AG04449 (cell line): ENCODE data around the gene CRELD2.
"Not testable (repeated sequence)": the region's sequence is repeated elsewhere in the genome, so short reads cannot be mapped to it uniquely, and the experiment has no call there.

Source experiments
- CTCF ChIA-PET: fragments of 350-600 bp; formaldehyde crosslinking; extraction: SDS; loops from one replicate; lab custom pipeline; 2021; ENCODE audit warnings: antibody characterized with exemption; lab: Yijun Ruan, JAX
- POLR2A ChIA-PET: fragments of 400-600, 350-600 bp; formaldehyde crosslinking; extraction: SDS; loops from one replicate; lab custom pipeline; 2020; ENCODE audit warnings: antibody characterized with exemption, inconsistent platforms; lab: Yijun Ruan, JAX
- DNase-seq: peaks from one replicate; pipeline ENCODE4 v3.0.0-alpha.2; 2010; ENCODE audit warnings: low read depth, low spot score
- H3K4me3 ChIP-seq: 2 replicates; pipeline ENCODE4 v1.5.1; 2011; ENCODE audit warnings: low read depth, mild to moderate bottlenecking, control low read depth, low read length
- CTCF ChIP-seq: IDR thresholded peaks from one replicate; pipeline ENCODE4 v1.5.1; 2011; ENCODE audit warnings: mild to moderate bottlenecking, moderate library complexity, low read length, control low read depth, inconsistent platforms; ENCODE audit not compliant: insufficient read depth; ENCODE audit errors: missing control alignments

CRELD2 gene

GRCh38 chr22:49938565-49939136, 20.2 kb downstream of the CRELD2 start:
- DNase-seq: no peak
- CTCF ChIA-PET: interaction anchor here (0.7 kb wide), 1 partner anchor 92 kb away, joined by 3 read pairs; no protein-coding TSS in a partner anchor
- no peak overlapping the region for H3K4me3 ChIP-seq
- TF ChIP-seq CTCF: no peak
- POLR2A ChIA-PET: no interaction called here

GRCh38 chr22:49941507-49942316, 23.3 kb downstream of the CRELD2 start:
- POLR2A ChIA-PET: no interaction called here
- DNase-seq: no peak
- no peak overlapping the region for H3K4me3 ChIP-seq
- CTCF ChIA-PET: no interaction called here
- no peak for TF ChIP-seq CTCF

- CTCF ChIA-PET: no interaction called here
- no peak for TF ChIP-seq CTCF
- no peak overlapping the region for H3K4me3 ChIP-seq
- POLR2A ChIA-PET: no interaction called here
- no peak for DNase-seq
These were observed 24.4 kb downstream of the CRELD2 start for GRCh38 chr22:49942565-49943404.

- POLR2A ChIA-PET: no interaction called here
- CTCF ChIA-PET: no interaction called here
- no peak for TF ChIP-seq CTCF
These were observed 25.0 kb downstream of the CRELD2 start for GRCh38 chr22:49943405-49943765.

GRCh38 chr22:49943771-49944398, 25.5 kb downstream of the CRELD2 start:
- no peak overlapping the region for H3K4me3 ChIP-seq
- TF ChIP-seq CTCF: no peak
- no peak for DNase-seq
- ChIA-PET CTCF (no interaction called here), POLR2A (no interaction called here)

More at GRCh38 chr22:49943405-49943765, 25.0 kb downstream of the CRELD2 start:
- DNase-seq: no peak
- H3K4me3 ChIP-seq: no peak overlapping the region

GRCh38 chr22:49944399-49944891, 26.0 kb downstream of the CRELD2 start:
- no peak for DNase-seq
- no peak for TF ChIP-seq CTCF
- H3K4me3 ChIP-seq: no peak overlapping the region
- ChIA-PET POLR2A (no interaction called here), CTCF (no interaction called here)

- CTCF ChIA-PET: interaction anchor here (1.2 kb wide), 1 partner anchor 48 kb away, joined by 4 read pairs; no protein-coding TSS in a partner anchor
- DNase-seq, H3K4me3 ChIP-seq, POLR2A ChIA-PET: not testable (repeated sequence)
These were observed 26.8 kb downstream of the CRELD2 start for GRCh38 chr22:49945042-49945794.
